HCT116 (cell line): Measurements from ENCODE around the gene PTHLH. TPM values are rescaled to one million over a fixed set of nuclear protein-coding genes. Genes with fewer than 3 reads are reported as not detected.

ENCODE experiments used
- ATAC-seq: fragments of 200-7000 bp; cut with Tn5 transposase; 2 replicates; pipeline ENCODE4 v1.9.1; 2020; ENCODE audit warnings: mild to moderate bottlenecking, moderate library complexity
- BruUV-seq: library from RNA; stranded (reverse); fragments of 400-500 nt; replicated peaks from 2 replicates; lab custom pipeline; 2021; lab: Mats Ljungman, UMichigan
- CTCF ChIA-PET: fragments of 300-600 bp; sonication (Branson Sonifier 250); formaldehyde crosslinking; loops from one replicate; lab custom pipeline; 2021; ENCODE audit warnings: antibody characterized with exemption; lab: Charles Lee
- POLR2A ChIA-PET: fragments of 300-600, 350-600 bp; sonication (Branson Sonifier 250); formaldehyde crosslinking; loops from one replicate; lab custom pipeline; 2021; ENCODE audit warnings: antibody characterized with exemption; lab: Charles Lee
- RAD21 ChIA-PET, 2 experiments: fragments of 300-600 bp; sonication (Branson Sonifier 250); formaldehyde crosslinking; loops; one replicate each; lab custom pipeline; 2023; ENCODE audit warnings: low total read pairs in 2 of 2; ENCODE audit not compliant: uncharacterized antibody in 2 of 2, unreplicated experiment in 2 of 2, low non-redundant PET in 1 of 2; lab: Charles Lee
- DNase-seq: peaks from one replicate; pipeline ENCODE4 v3.0.0-alpha.2; 2010; ENCODE audit warnings: low read depth, low spot score
- H2AFZ ChIP-seq: fragments of 200-600 bp; shearing (Covaris generic), sonication (generic); 2 replicates; pipeline ENCODE4 v1.6.1; 2017; ENCODE audit warnings: low read depth, mixed run types, mixed read lengths, antibody characterized with exemption, low read length; ENCODE audit not compliant: poor library complexity, severe bottlenecking
- H3K27ac ChIP-seq: 2 replicates; pipeline ENCODE4 v1.5.1; 2012; ENCODE audit warnings: low read depth, low read length
- H3K27me3 ChIP-seq: fragments of 200-600 bp; sonication (generic); 2 replicates; pipeline ENCODE4 v1.6.1; 2016; ENCODE audit warnings: mixed run types, low read length, mixed read lengths; ENCODE audit not compliant: insufficient read depth
- H3K36me3 ChIP-seq, 2 experiments: fragments of 200-500 bp in 1 of 2; fragments of 200-600 bp in 1 of 2; sonication (Bioruptor generic) in 1 of 2; sonication (generic) in 1 of 2; 2 replicates each; pipeline versions ENCODE4 v1.5.1 to v1.6.1; 2014 to 2016; ENCODE audit warnings: low read length in 2 of 2, inconsistent platforms in 1 of 2, mixed read lengths in 1 of 2, mixed run types in 1 of 2; ENCODE audit not compliant: insufficient read depth in 2 of 2, control insufficient read depth in 1 of 2
- H3K4me1 ChIP-seq, 2 experiments: fragments of 200-600 bp in 1 of 2; sonication (generic) in 1 of 2; 2 replicates each; pipeline versions ENCODE4 v1.5.1 to v1.6.1; 2012 to 2017; ENCODE audit warnings: low read length in 2 of 2, inconsistent platforms in 1 of 2, mild to moderate bottlenecking in 1 of 2, mixed read lengths in 1 of 2, mixed run types in 1 of 2, moderate library complexity in 1 of 2; ENCODE audit not compliant: insufficient read depth in 2 of 2, control insufficient read depth in 1 of 2
- H3K4me2 ChIP-seq: fragments of 200-600 bp; sonication (generic); 2 replicates; pipeline ENCODE4 v1.6.1; 2017; ENCODE audit warnings: mixed run types, low read length, mixed read lengths
- H3K4me3 ChIP-seq, 2 experiments: fragments of 200-600 bp in 1 of 2; sonication (generic) in 1 of 2; replicated peaks in 1 of 2; 2 replicates each; pipeline ENCODE4 v1.5.1; 2011 to 2016; ENCODE audit warnings: low read length in 2 of 2, control low read depth in 1 of 2, low read depth in 1 of 2, mild to moderate bottlenecking in 1 of 2, mixed read lengths in 1 of 2, mixed run types in 1 of 2
- H3K79me2 ChIP-seq: fragments of 200-600 bp; sonication (generic); 2 replicates; pipeline ENCODE4 v1.6.1; 2017; ENCODE audit warnings: mild to moderate bottlenecking, mixed run types, low read length, moderate library complexity, mixed read lengths; ENCODE audit not compliant: insufficient read depth
- H3K9ac ChIP-seq: fragments of 200-600 bp; sonication (generic); 2 replicates; pipeline ENCODE4 v1.6.1; 2016; ENCODE audit warnings: low read length, mixed read lengths
- H3K9me2 ChIP-seq: fragments of 200-600 bp; sonication (generic), shearing (Covaris generic); 2 replicates; pipeline ENCODE4 v1.6.1; 2017; ENCODE audit warnings: mixed run types, mild to moderate bottlenecking, moderate library complexity; ENCODE audit not compliant: insufficient read depth
- H3K9me3 ChIP-seq, 2 experiments: fragments of 200-500 bp in 1 of 2; fragments of 200-600 bp in 1 of 2; sonication (Bioruptor generic) in 1 of 2; sonication (generic) in 1 of 2; 2 replicates each; pipeline ENCODE4 v1.6.1; 2014 to 2017; ENCODE audit warnings: low read length in 2 of 2, mixed read lengths in 2 of 2, inconsistent platforms in 1 of 2, low read depth in 1 of 2, mild to moderate bottlenecking in 1 of 2, mixed run types in 1 of 2, moderate library complexity in 1 of 2; ENCODE audit not compliant: control insufficient read depth in 1 of 2, insufficient read depth in 1 of 2
- H4K20me1 ChIP-seq: fragments of 200-600 bp; sonication (generic), shearing (Covaris generic); 2 replicates; pipeline ENCODE4 v1.6.1; 2017; ENCODE audit warnings: mixed run types, mild to moderate bottlenecking, moderate library complexity; ENCODE audit not compliant: insufficient read depth
- SIN3A ChIP-seq: IDR thresholded peaks from 2 replicates; pipeline ENCODE4 v1.6.1; 2012; ENCODE audit warnings: low read depth
- SRF ChIP-seq: IDR thresholded peaks from 2 replicates; pipeline ENCODE4 v1.6.1; 2012; ENCODE audit warnings: low read depth
- ZNF274 ChIP-seq: fragments of 200-500 bp; sonication (Bioruptor generic); IDR thresholded peaks from 2 replicates; pipeline ENCODE4 v1.6.1; 2014; ENCODE audit warnings: mild to moderate bottlenecking, low read depth, low read length, inconsistent platforms
- intact Hi-C: fragments of 100-400 bp; cut with micrococcal nuclease; formaldehyde crosslinking; loops from 2 replicates; pipeline ENCODE4 v1.10.0; 2022
- total RNA-seq: library from RNA; stranded (reverse); gene quantifications from one replicate; pipeline ENCODE4 v1.2.1, GENCODE V29; 2021; ENCODE audit not compliant: unreplicated experiment
- TF ChIP-seq, protein P1 (sequence below): IDR thresholded peaks from 2 replicates; pipeline ENCODE4 v1.6.1; 2012
- TF ChIP-seq, protein P2 (sequence below): IDR thresholded peaks from 2 replicates; pipeline ENCODE4 v1.6.1; 2011; ENCODE audit warnings: mild to moderate bottlenecking, low read length, moderate library complexity; ENCODE audit not compliant: insufficient replicate concordance; ENCODE audit errors: extremely low read depth

The PTHLH gene
- total RNA-seq, 1 experiment from 2014 or later = not detected

DNA sequence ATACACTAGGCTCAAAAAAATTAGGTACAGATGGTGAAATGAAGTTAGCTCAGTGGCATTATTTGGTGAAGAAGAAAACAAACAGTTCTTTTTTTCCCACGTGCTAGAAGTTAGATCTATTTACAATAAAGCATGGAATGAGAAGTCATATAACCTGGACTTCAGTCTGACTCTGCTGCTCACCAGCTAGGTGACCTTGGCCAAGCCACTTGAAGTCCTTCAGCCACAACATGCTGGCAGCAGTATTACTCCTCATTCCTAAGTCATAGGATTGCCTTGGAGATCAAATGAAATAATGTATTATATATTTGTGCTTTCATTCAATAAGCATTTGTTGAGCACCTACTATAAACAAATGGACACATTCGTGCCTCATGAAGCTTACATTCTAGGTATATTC lies 45.2 kb downstream of the PTHLH start:
- H3K27ac ChIP-seq = no peak overlapping the region
- ATAC-seq = no peak
- CTCF ChIA-PET = no interaction called here
- intact Hi-C loops = no loop called here
- DNase-seq = no peak
- H3K79me2 ChIP-seq = no peaks in the 10 kb centered on the region
- no peaks in the 10 kb centered on the region for H3K9me3 ChIP-seq
- RAD21 ChIA-PET = no interaction called here
- H2AFZ ChIP-seq = no peak overlapping the region
- no peak overlapping the region for H3K9ac ChIP-seq
- H3K36me3 ChIP-seq = no peaks in the 10 kb centered on the region
- no peak for TF ChIP-seq SRF
- TF ChIP-seq, all 23 proteins: peak for 0
- no peaks in the 10 kb centered on the region for H3K4me1 ChIP-seq
- H3K27me3 ChIP-seq = no peaks in the 10 kb centered on the region
- BruUV-seq = no TSS peak
- no peak overlapping the region for H3K4me2 ChIP-seq
- H4K20me1 ChIP-seq = no peaks in the 10 kb centered on the region
- POLR2A ChIA-PET = no interaction called here
- no peaks in the 10 kb centered on the region for H3K9me2 ChIP-seq
- H3K4me3 ChIP-seq = no peak overlapping the region

DNA sequence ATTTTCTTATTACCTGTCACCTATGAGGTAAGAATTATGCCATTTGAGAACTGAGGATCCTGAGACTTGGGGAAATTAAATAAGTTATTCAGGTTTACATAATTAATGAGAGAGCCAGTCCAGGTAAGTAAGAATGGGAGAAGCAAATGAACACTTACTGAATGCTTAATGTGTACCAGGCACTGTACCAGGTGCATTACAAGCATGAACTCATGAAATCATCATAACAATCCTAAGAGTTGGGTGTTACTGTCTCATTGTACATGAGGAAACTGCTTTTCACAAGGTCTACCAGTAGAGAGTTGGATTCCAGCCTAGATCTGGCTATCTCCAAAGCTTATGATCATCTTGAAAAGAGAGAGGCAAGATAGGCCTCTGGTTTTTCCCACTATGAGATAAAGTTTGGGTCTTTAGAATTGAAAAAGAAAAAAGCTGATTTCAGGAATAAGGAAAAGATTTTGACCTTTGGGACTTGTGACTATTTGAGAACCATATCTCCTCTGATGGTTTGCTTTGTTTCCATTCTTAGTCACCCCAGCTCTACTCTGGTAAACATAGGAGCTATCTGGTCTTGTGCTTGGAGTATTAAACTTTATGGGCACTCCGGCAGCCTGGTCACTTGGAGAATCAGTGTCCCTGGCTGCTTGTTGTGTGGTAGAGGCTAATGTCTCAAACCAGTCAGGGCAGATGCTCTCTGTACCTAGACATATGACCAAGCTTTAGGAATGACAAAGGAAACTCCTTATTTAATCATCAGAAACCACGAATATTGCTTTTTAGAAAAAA lies 48.0 kb downstream of the PTHLH start:
- intact Hi-C loops = no loop called here
- Histone ChIP-seq H3K27ac (no peak overlapping the region), H3K9ac (no peak overlapping the region), H3K9me3 (no peaks in the 10 kb centered on the region), H3K27me3 (no peaks in the 10 kb centered on the region), H2AFZ (no peak overlapping the region), H3K9me2 (no peaks in the 10 kb centered on the region), H4K20me1 (no peaks in the 10 kb centered on the region), H3K36me3 (no peaks in the 10 kb centered on the region), H3K79me2 (no peaks in the 10 kb centered on the region), H3K4me1 (no peaks in the 10 kb centered on the region), H3K4me3 (no peak overlapping the region), H3K4me2 (no peak overlapping the region)
- CTCF ChIA-PET = no interaction called here
- RAD21 ChIA-PET = no interaction called here
- no peak for DNase-seq
- POLR2A ChIA-PET = no interaction called here
- TF ChIP-seq ZNF274 = no peak
- no peak for TF ChIP-seq SIN3A
- TF ChIP-seq, protein P1, sequence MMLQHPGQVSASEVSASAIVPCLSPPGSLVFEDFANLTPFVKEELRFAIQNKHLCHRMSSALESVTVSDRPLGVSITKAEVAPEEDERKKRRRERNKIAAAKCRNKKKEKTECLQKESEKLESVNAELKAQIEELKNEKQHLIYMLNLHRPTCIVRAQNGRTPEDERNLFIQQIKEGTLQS = no peak
- no peak for TF ChIP-seq SRF
- TF ChIP-seq, protein P2, sequence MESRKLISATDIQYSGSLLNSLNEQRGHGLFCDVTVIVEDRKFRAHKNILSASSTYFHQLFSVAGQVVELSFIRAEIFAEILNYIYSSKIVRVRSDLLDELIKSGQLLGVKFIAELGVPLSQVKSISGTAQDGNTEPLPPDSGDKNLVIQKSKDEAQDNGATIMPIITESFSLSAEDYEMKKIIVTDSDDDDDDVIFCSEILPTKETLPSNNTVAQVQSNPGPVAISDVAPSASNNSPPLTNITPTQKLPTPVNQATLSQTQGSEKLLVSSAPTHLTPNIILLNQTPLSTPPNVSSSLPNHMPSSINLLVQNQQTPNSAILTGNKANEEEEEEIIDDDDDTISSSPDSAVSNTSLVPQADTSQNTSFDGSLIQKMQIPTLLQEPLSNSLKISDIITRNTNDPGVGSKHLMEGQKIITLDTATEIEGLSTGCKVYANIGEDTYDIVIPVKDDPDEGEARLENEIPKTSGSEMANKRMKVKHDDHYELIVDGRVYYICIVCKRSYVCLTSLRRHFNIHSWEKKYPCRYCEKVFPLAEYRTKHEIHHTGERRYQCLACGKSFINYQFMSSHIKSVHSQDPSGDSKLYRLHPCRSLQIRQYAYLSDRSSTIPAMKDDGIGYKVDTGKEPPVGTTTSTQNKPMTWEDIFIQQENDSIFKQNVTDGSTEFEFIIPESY = no peak
- BruUV-seq = no TSS peak
- ATAC-seq = no peak
